ENCODE data around the gene RAPGEF4.

GRCh38 chr2:173059971-173060461 is 324.4 kb downstream of the RAPGEF4 start:
- TF ChIP-seq, protein P1, sequence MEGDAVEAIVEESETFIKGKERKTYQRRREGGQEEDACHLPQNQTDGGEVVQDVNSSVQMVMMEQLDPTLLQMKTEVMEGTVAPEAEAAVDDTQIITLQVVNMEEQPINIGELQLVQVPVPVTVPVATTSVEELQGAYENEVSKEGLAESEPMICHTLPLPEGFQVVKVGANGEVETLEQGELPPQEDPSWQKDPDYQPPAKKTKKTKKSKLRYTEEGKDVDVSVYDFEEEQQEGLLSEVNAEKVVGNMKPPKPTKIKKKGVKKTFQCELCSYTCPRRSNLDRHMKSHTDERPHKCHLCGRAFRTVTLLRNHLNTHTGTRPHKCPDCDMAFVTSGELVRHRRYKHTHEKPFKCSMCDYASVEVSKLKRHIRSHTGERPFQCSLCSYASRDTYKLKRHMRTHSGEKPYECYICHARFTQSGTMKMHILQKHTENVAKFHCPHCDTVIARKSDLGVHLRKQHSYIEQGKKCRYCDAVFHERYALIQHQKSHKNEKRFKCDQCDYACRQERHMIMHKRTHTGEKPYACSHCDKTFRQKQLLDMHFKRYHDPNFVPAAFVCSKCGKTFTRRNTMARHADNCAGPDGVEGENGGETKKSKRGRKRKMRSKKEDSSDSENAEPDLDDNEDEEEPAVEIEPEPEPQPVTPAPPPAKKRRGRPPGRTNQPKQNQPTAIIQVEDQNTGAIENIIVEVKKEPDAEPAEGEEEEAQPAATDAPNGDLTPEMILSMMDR (IDR thresholded peaks at IDR 0.05) = no peak
- no peak for TF ChIP-seq POLR2A (IDR thresholded peaks at IDR 0.05)

Data from Peyer's patch (tissue), 4 donors.